Endodermal cell (in vitro differentiated cells): ENCODE measurements around the gene TFAM. TPM values are rescaled to one million over a fixed set of nuclear protein-coding genes. Genes with fewer than 3 reads are reported as not detected.

Source experiments
- DNase-seq: peaks from one replicate; pipeline ENCODE4 v3.0.0-alpha.2; 2017
- H3K27ac ChIP-seq: 2 replicates; pipeline ENCODE4 v1.5.1; 2013; ENCODE audit warnings: mild to moderate bottlenecking, low read depth, low read length, moderate library complexity
- H3K27me3 ChIP-seq: 2 replicates; pipeline ENCODE4 v1.6.1; 2013; ENCODE audit warnings: mild to moderate bottlenecking, low read length, moderate library complexity; ENCODE audit not compliant: insufficient read depth, control insufficient read depth, poor library complexity, severe bottlenecking
- H3K36me3 ChIP-seq: 2 replicates; pipeline ENCODE4 v1.7.0; 2013; ENCODE audit warnings: mild to moderate bottlenecking, low read length, moderate library complexity; ENCODE audit not compliant: control insufficient read depth, insufficient read depth
- H3K4me1 ChIP-seq: one replicate; pipeline ENCODE4 v1.7.0; 2013; ENCODE audit warnings: low read length; ENCODE audit not compliant: control insufficient read depth, insufficient read depth
- H3K4me3 ChIP-seq: 2 replicates; pipeline ENCODE4 v1.5.1; 2013; ENCODE audit warnings: mild to moderate bottlenecking, low read length, moderate library complexity
- H3K9ac ChIP-seq: 2 replicates; pipeline ENCODE4 v1.6.1; 2013; ENCODE audit warnings: mild to moderate bottlenecking, low read length, moderate library complexity; ENCODE audit not compliant: poor library complexity, severe bottlenecking; ENCODE audit errors: extremely low read depth
- H3K9me3 ChIP-seq: 2 replicates; pipeline ENCODE4 v1.6.1; 2013; ENCODE audit warnings: mild to moderate bottlenecking, low read length, moderate library complexity; ENCODE audit not compliant: control insufficient read depth
- H3K27ac Mint-ChIP-seq: 2 replicates; pipeline ENCODE4 v1.8.0; 2020; ENCODE audit warnings: mixed read lengths
- H3K27me3 Mint-ChIP-seq: 2 replicates; pipeline ENCODE4 v1.8.0; 2021; ENCODE audit warnings: mild to moderate bottlenecking, mixed read lengths; ENCODE audit not compliant: insufficient read depth
- H3K36me3 Mint-ChIP-seq: 2 replicates; pipeline ENCODE4 v1.8.0; 2020; ENCODE audit warnings: low read depth, mixed read lengths
- H3K4me1 Mint-ChIP-seq: 2 replicates; pipeline ENCODE4 v1.8.0; 2020; ENCODE audit warnings: mixed read lengths
- H3K4me3 Mint-ChIP-seq: 2 replicates; pipeline ENCODE4 v1.8.0; 2020; ENCODE audit warnings: mild to moderate bottlenecking, moderate library complexity, mixed read lengths
- H3K9me3 Mint-ChIP-seq: 2 replicates; pipeline ENCODE4 v1.8.0; 2020; ENCODE audit warnings: mild to moderate bottlenecking, mixed read lengths
- CTCF ChIP-seq: fragments of 200-600 bp; sonication (generic); conservative IDR thresholded peaks from 2 replicates; pipeline ENCODE4 v1.5.0; 2021; ENCODE audit warnings: antibody characterized with exemption, mild to moderate bottlenecking
- WGBS, 2 experiments: methylation state at CpG; one replicate each; pipeline versions ENCODE4 v1.1.5 to v1.1.7; 2013; ENCODE audit warnings: missing lambda C conversion rate in 2 of 2, mixed read lengths in 1 of 2; ENCODE audit not compliant: insufficient coverage in 1 of 2, insufficient read length in 1 of 2; 5-methylcytosine and 5-hydroxymethylcytosine counted together
- total RNA-seq, 2 donors: library from RNA; stranded (reverse); fragmentation: NEBNext Ultra II Directional in 1 of 2; extraction: Animal tissue kit (Norgen Biotek cat#: 25700) in 1 of 2; gene quantifications; 2 replicates in 1 of 2; 3 replicates in 1 of 2; pipeline ENCODE4 v1.2.1, GENCODE V29; 2021

The TFAM gene
- total RNA-seq, 2 donors from 2014 or later: 68.6 to 72.9 TPM

DNA sequence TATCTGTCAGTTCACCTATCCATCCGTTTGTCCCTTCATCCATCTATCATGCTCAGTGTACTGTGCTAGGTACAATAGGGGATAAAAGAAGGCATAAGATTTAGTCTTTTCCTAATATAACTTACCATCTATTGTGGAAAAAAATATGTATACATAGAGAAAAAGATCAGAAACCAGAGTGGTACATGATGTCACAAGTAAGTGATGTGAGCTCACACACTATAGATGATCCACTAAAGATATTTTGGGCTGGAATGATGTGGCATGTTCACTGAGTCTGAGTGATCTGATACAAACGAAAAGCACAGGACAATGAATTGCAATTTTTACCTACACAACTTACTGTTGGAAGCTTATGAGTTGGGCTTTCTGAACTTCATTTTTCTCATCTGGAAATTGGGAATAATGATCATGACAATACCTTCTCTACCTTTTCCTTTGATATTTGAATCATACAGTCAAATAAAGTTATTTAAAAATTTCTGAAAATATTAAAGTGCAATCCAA, 2.7 kb upstream of the TFAM start:
- H3K36me3 Mint-ChIP-seq: peaks cover 9% of the 10 kb centered on the region
- 80% methylated on average over 1 of the region's 2 CpGs; no CpG with 5 or more reads in 1 of the 2 experiments for WGBS, 2 experiments
- H3K27me3 ChIP-seq: no peaks in the 10 kb centered on the region

DNA sequence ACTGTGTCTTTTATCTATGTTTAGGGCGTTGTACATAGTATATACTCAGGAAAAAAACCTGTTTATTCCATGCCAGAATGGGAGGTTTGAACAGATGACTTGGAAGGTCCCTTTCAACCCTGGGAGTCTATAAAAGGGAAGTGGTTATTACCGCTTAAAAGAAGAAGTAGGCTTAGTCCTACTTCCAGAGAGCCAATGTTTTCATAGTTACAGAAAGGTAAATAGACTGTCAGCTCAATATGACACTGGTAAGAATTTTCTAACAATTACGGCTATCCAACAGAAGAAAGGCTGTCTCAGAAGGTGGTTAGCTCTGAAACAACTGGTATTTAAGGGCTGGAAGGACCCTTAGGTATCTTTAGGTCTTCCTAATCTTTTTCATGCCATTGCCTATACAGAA, 1.1 kb upstream of the TFAM start:
- peak overlapping the region; percentile 90 for H3K4me3 ChIP-seq
- TF ChIP-seq CTCF: no peak
- no peaks in the 10 kb centered on the region for H3K9me3 ChIP-seq
- Mint-ChIP-seq H3K27ac (no peak overlapping the region), H3K27me3 (no peaks in the 10 kb centered on the region), H3K4me3 (peak overlapping the region; percentile 92), H3K4me1 (peaks cover 9% of the 10 kb centered on the region), H3K9me3 (no peaks in the 10 kb centered on the region), H3K36me3 (peaks cover 24% of the 10 kb centered on the region)
- H3K27me3 ChIP-seq: no peaks in the 10 kb centered on the region
- peaks cover 27% of the 10 kb centered on the region for H3K36me3 ChIP-seq
- H3K27ac ChIP-seq: no peak overlapping the region
- no peak overlapping the region for H3K9ac ChIP-seq
- 84 to 100% methylated on average over 1 to 3 of the region's 3 CpGs for WGBS, 2 experiments
- DNase-seq: no peak
- H3K4me1 ChIP-seq: no peaks in the 10 kb centered on the region

More for the DNA sequence above, 2.7 kb upstream of the TFAM start:
- Mint-ChIP-seq H3K4me1 (peaks cover 9% of the 10 kb centered on the region), H3K27me3 (no peaks in the 10 kb centered on the region), H3K9me3 (no peaks in the 10 kb centered on the region), H3K27ac (no peak overlapping the region), H3K4me3 (no peak overlapping the region)
- Histone ChIP-seq H3K4me1 (no peaks in the 10 kb centered on the region), H3K9ac (no peak overlapping the region), H3K4me3 (no peak overlapping the region), H3K9me3 (no peaks in the 10 kb centered on the region), H3K27ac (no peak overlapping the region), H3K36me3 (peaks cover 12% of the 10 kb centered on the region)
- no peak for TF ChIP-seq CTCF
- no peak for DNase-seq

DNA sequence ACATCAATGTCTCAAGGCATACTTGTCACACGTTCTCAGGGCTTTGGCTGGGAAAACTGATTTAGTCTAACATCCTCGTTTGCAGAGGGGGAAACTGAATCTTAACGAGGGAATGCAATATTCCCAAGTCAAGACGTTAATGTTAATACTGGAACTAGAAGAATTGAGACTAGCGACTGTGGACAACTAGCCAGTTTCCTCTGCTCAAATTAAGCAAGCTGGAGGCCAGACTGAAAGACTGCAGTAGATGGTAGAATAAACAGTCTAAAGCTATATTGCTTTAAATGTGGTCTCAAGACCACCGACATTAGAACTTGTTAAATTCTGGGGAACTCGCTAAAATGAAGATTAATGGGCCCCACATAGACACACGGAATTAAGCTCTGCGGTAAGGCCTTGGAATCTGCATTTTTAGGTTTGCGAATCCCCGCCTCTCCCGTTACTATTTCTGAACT, 639 bp upstream of the TFAM start:
- Histone ChIP-seq H3K9ac (peak overlapping the region; percentile 76), H3K36me3 (peaks cover 32% of the 10 kb centered on the region), H3K9me3 (no peaks in the 10 kb centered on the region), H3K4me3 (peak overlapping the region; percentile 90), H3K27ac (peak overlapping the region; percentile 54), H3K27me3 (no peaks in the 10 kb centered on the region), H3K4me1 (no peaks in the 10 kb centered on the region)
- Mint-ChIP-seq H3K27ac (peak overlapping the region; percentile 88), H3K4me1 (peaks cover 9% of the 10 kb centered on the region), H3K27me3 (no peaks in the 10 kb centered on the region), H3K36me3 (peaks cover 29% of the 10 kb centered on the region), H3K4me3 (peak overlapping the region; percentile 92), H3K9me3 (no peaks in the 10 kb centered on the region)
- 25 to 31% methylated on average over 11 to 12 of the region's 12 CpGs for WGBS, 2 experiments
- no peak for DNase-seq
- TF ChIP-seq CTCF: no peak
